ENCODE data around the gene TIMM10. TPM values are rescaled to one million over a fixed set of nuclear protein-coding genes. Genes with fewer than 3 reads are reported as not detected.

TIMM10 gene
- total RNA-seq, 1 experiment from 2014 or later = 105 TPM

GRCh38 chr11:57508341-57509170, 22.0 kb downstream of the TIMM10 start:
- Histone ChIP-seq H3K36me3 (no peaks in the 10 kb centered on the region), H3K4me1 (replicated peaks) (no peaks in the 10 kb centered on the region), H3K4me3 (no peak overlapping the region), H3K9me3 (replicated peaks) (no peaks in the 10 kb centered on the region), H3K27ac (no peak overlapping the region), H3K27me3 (replicated peaks) (no peaks in the 10 kb centered on the region)
- DNase-seq (ENCODE audit: low read depth in 1 of 2, low spot score in 2 of 2) = no peak

GRCh38 chr11:57506522-57506921, 24.0 kb downstream of the TIMM10 start:
- Histone ChIP-seq H3K27ac (no peak overlapping the region), H3K36me3 (no peaks in the 10 kb centered on the region), H3K27me3 (replicated peaks) (no peaks in the 10 kb centered on the region), H3K4me1 (replicated peaks) (no peaks in the 10 kb centered on the region), H3K9me3 (replicated peaks) (no peaks in the 10 kb centered on the region), H3K4me3 (no peak overlapping the region)
- no peak for DNase-seq (ENCODE audit: low read depth in 1 of 2, low spot score in 2 of 2)

GRCh38 chr11:57504511-57504910, 26.0 kb downstream of the TIMM10 start:
- no peak for DNase-seq (ENCODE audit: low read depth in 1 of 2, low spot score in 2 of 2)
- Histone ChIP-seq H3K4me3 (no peak overlapping the region), H3K27ac (no peak overlapping the region), H3K27me3 (replicated peaks) (no peaks in the 10 kb centered on the region), H3K36me3 (no peaks in the 10 kb centered on the region), H3K9me3 (replicated peaks) (no peaks in the 10 kb centered on the region), H3K4me1 (replicated peaks) (peaks cover 7% of the 10 kb centered on the region)

GRCh38 chr11:57502870-57503269, 27.7 kb downstream of the TIMM10 start:
- Histone ChIP-seq H3K4me3 (no peak overlapping the region), H3K4me1 (replicated peaks) (peaks cover 10% of the 10 kb centered on the region), H3K9me3 (replicated peaks) (no peaks in the 10 kb centered on the region), H3K27me3 (replicated peaks) (no peaks in the 10 kb centered on the region), H3K36me3 (no peaks in the 10 kb centered on the region), H3K27ac (no peak overlapping the region)
- DNase-seq (ENCODE audit: low read depth in 1 of 2, low spot score in 2 of 2) = no peak

- H3K9me3 ChIP-seq (replicated peaks) = no peaks in the 10 kb centered on the region
- no peak for DNase-seq (ENCODE audit: low read depth in 1 of 2, low spot score in 2 of 2)
Measured at GRCh38 chr11:57502376-57502775, 28.2 kb downstream of the TIMM10 start.

GRCh38 chr11:57501953-57502352, 28.6 kb downstream of the TIMM10 start:
- H3K27me3 ChIP-seq (replicated peaks) = no peaks in the 10 kb centered on the region
- H3K4me1 ChIP-seq (replicated peaks) = peaks cover 10% of the 10 kb centered on the region
- H3K4me3 ChIP-seq = no peak overlapping the region
- no peaks in the 10 kb centered on the region for H3K36me3 ChIP-seq
- no peak for DNase-seq (ENCODE audit: low read depth in 1 of 2, low spot score in 2 of 2)
- no peaks in the 10 kb centered on the region for H3K9me3 ChIP-seq (replicated peaks)
- no peak overlapping the region for H3K27ac ChIP-seq

More at GRCh38 chr11:57502376-57502775, 28.2 kb downstream of the TIMM10 start:
- H3K4me1 ChIP-seq (replicated peaks) = peaks cover 10% of the 10 kb centered on the region
- no peaks in the 10 kb centered on the region for H3K36me3 ChIP-seq
- no peak overlapping the region for H3K27ac ChIP-seq
- H3K27me3 ChIP-seq (replicated peaks) = no peaks in the 10 kb centered on the region
- no peak overlapping the region for H3K4me3 ChIP-seq

GRCh38 chr11:57500926-57501325, 29.6 kb downstream of the TIMM10 start:
- Histone ChIP-seq H3K27ac (no peak overlapping the region), H3K9me3 (replicated peaks) (no peaks in the 10 kb centered on the region), H3K4me3 (no peak overlapping the region), H3K4me1 (replicated peaks) (peaks cover 10% of the 10 kb centered on the region), H3K36me3 (no peaks in the 10 kb centered on the region), H3K27me3 (replicated peaks) (no peaks in the 10 kb centered on the region)
- no peak for DNase-seq (ENCODE audit: low read depth in 1 of 2, low spot score in 2 of 2)

GRCh38 chr11:57500515-57500914, 30.0 kb downstream of the TIMM10 start:
- H3K36me3 ChIP-seq = no peaks in the 10 kb centered on the region
- no peak overlapping the region for H3K4me3 ChIP-seq
- H3K4me1 ChIP-seq (replicated peaks) = peaks cover 10% of the 10 kb centered on the region
- H3K9me3 ChIP-seq (replicated peaks) = no peaks in the 10 kb centered on the region
- no peaks in the 10 kb centered on the region for H3K27me3 ChIP-seq (replicated peaks)
- no peak for DNase-seq (ENCODE audit: low read depth in 1 of 2, low spot score in 2 of 2)
- no peak overlapping the region for H3K27ac ChIP-seq

GRCh38 chr11:57499983-57500461, 30.5 kb downstream of the TIMM10 start:
- H3K27me3 ChIP-seq (replicated peaks) = no peaks in the 10 kb centered on the region
- H3K9me3 ChIP-seq (replicated peaks) = no peaks in the 10 kb centered on the region
- H3K4me3 ChIP-seq = peak overlapping the region; percentile 6; the same call in 1 of the 2 replicates
- no peak overlapping the region for H3K27ac ChIP-seq
- H3K4me1 ChIP-seq (replicated peaks) = peaks cover 10% of the 10 kb centered on the region
- no peaks in the 10 kb centered on the region for H3K36me3 ChIP-seq
- no peak for DNase-seq (ENCODE audit: low read depth in 1 of 2, low spot score in 2 of 2)

- Histone ChIP-seq H3K27me3 (replicated peaks) (no peaks in the 10 kb centered on the region), H3K4me3 (peak overlapping the region; percentile 6; the same call in 1 of the 2 replicates), H3K36me3 (no peaks in the 10 kb centered on the region), H3K4me1 (replicated peaks) (peaks cover 10% of the 10 kb centered on the region), H3K9me3 (replicated peaks) (no peaks in the 10 kb centered on the region), H3K27ac (no peak overlapping the region)
- DNase-seq (ENCODE audit: low read depth in 1 of 2, low spot score in 2 of 2) = peak; percentile 83 to 94
Measured at GRCh38 chr11:57499413-57499982, 31.1 kb downstream of the TIMM10 start.

- Histone ChIP-seq H3K4me1 (replicated peaks) (peaks cover 10% of the 10 kb centered on the region), H3K9me3 (replicated peaks) (no peaks in the 10 kb centered on the region), H3K36me3 (peaks cover 3% of the 10 kb centered on the region; the same call in 1 of the 2 replicates), H3K27me3 (replicated peaks) (no peaks in the 10 kb centered on the region), H3K4me3 (no peak overlapping the region), H3K27ac (no peak overlapping the region)
- no peak for DNase-seq (ENCODE audit: low read depth in 1 of 2, low spot score in 2 of 2)
Measured at GRCh38 chr11:57498540-57498939, 32.0 kb downstream of the TIMM10 start.

GRCh38 chr11:57497303-57498247, 33.0 kb downstream of the TIMM10 start:
- no peak overlapping the region for H3K4me3 ChIP-seq
- H3K36me3 ChIP-seq = peaks cover 4% of the 10 kb centered on the region; the same call in 1 of the 2 replicates
- H3K9me3 ChIP-seq (replicated peaks) = no peaks in the 10 kb centered on the region
- DNase-seq (ENCODE audit: low read depth in 1 of 2, low spot score in 2 of 2) = no peak
- no peaks in the 10 kb centered on the region for H3K27me3 ChIP-seq (replicated peaks)
- no peak overlapping the region for H3K27ac ChIP-seq
- peaks cover 10% of the 10 kb centered on the region for H3K4me1 ChIP-seq (replicated peaks)

- DNase-seq (ENCODE audit: low read depth in 1 of 2, low spot score in 2 of 2) = no peak
- Histone ChIP-seq H3K4me3 (no peak overlapping the region), H3K36me3 (peaks cover 4% of the 10 kb centered on the region; the same call in 1 of the 2 replicates), H3K27me3 (replicated peaks) (no peaks in the 10 kb centered on the region), H3K9me3 (replicated peaks) (no peaks in the 10 kb centered on the region), H3K4me1 (replicated peaks) (peaks cover 10% of the 10 kb centered on the region), H3K27ac (no peak overlapping the region)
Measured at GRCh38 chr11:57496109-57496820, 34.3 kb downstream of the TIMM10 start.

Data from SJSA1 (cell line).